ENCODE results near the gene CARS1.

Gene CARS1

GRCh38 chr11:2952290-2952689 lies 104.9 kb downstream of the CARS1 start:
- DNase-seq: no peak

- DNase-seq: no peak
These were observed 105.8 kb downstream of the CARS1 start for GRCh38 chr11:2951231-2952110.

All from NCI-H187 treated with DMSO at 0.1 percent for 48 hours (cell line).